GM18867 (cell line): ENCODE data around the gene CD40LG.

Source experiments
- ATAC-seq: cut with Tn5 transposase; IDR thresholded peaks from one replicate; pipeline ENCODE4 v1.9.1; 2021; ENCODE audit warnings: mild to moderate bottlenecking, moderate library complexity; ENCODE audit not compliant: unreplicated experiment

CD40LG gene

DNA sequence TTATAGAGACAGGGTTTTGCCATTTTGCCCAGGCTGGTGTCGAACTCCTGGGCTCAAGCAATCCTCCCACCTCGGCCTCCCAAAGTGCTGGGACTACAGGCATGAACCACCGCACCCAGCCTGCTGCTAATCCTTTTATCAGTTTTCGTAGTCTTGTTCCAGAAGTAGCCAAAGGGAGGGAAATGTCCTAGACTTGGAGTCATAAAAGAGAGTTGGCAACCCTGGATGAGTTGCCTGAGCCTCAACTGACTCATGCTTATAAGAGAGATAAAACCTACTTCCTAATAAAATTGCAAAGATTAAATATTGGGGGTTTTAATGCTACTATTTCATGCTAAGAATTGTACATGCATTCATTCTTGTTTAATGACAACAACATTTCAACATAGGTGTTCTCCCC, 44.3 kb downstream of the CD40LG start:
- no peak for ATAC-seq

DNA sequence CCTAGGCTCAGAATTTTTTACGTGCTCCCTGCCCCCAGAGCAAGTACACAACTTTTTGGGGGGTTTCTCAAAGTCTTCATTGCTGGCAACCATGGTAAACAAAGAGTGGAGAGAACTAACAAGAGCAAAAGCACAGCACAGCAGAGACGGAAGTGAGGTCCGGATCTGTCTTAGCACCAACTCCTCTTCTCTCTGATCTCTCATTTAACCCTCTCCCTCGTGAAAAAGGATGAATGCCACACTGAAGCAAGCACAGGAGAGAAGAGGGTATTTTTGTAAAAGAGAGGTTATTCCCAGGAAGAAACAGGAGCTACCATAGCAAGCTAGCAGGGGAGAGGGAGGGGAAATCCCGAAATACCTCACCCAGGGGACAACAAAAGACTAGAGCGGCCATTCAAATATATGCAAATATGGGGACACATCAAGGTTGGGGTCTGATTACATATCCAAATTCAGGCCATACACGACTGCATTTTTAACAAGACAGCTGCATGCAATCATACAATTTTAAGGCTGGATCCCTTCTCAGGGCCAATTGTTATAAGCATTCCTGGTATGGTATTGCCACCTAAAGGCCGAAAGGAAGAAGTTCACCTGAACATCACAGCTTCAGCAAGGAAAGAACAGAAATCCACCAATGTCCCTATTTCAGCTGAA, 46.6 kb downstream of the CD40LG start:
- peak; percentile 71 for ATAC-seq

DNA sequence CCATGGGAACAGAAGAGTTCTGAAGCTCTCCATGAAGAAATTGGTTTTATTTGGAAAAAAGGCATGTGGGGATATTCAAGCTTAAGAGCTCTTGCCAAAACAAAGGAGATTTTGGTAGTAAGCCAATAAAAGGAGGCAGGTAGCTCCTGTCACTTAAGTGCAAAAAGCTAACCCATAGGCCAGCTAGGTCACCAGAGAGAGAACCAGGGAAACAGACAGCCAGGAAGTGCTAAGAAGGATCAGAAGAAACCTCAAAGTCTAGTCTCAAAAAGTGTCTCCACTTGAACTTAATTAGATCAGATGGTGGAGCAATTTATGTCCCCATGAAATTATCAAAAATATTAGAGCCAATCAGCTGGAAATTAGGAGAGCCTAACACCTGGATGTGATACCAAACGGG, 49.2 kb downstream of the CD40LG start:
- no peak for ATAC-seq

- no peak for ATAC-seq
Measured at GRCh38 chrX:136708348-136708747, 60.4 kb downstream of the CD40LG start.
